Measurements from ENCODE around the gene STRBP. TPM values are rescaled to one million over a fixed set of nuclear protein-coding genes. Genes with fewer than 3 reads are reported as not detected.

Gene STRBP
- 53.8 TPM for polyA plus RNA-seq (2012; ENCODE audit: low read depth, missing spikeins)

DNA sequence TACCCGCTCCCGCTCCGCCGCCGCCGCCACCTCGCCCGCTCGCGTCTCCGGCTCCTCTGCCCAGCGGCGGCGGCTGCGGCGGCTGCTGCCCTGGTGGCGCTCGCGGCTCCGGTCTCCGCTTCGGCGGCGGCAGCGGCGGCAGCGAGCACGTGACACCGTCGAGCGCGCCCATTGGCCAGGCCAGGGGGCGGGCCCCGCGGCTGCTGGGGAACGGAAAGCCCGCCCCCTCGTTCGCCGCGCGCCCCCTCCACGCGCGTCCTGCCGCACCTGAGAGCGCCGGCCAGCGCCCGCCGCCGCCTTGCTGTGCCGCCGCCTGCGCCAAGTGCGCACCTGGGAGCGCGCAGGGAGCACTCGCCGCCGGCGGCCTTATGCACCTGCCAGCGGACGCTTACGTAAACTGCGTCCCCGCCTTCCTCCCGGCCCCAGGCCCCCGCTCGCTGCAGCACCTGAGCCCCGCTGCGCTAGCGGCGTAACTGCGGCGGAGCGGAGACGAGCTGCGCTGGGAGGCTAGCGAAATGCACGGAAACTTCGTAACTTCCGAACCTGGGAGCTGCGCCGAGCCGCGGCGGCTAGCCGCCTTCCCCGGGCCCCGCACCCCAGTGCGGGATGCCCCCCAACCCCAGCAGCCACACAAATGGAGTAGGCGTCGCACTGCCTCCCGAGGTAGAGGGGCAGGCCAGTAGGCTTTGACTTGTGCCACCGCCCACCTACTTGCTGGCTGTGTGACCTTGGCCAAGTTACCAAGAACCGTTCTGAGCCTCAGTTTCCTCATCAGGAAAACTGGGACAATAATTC is at the start of gene STRBP:
Gene STRBP, minus strand, starts transcription at position 122 of the 795 bp plus-strand sequence. CDS start 84,452 bp downstream, outside the sequence.
- DNase-seq (ENCODE audit: insufficient read length, low spot score) (peak; percentile 92), FAIRE-seq (peak; percentile 99)
- no peak for TF ChIP-seq PAX5 (IDR thresholded peaks at IDR 0.05; ENCODE audit: insufficient read depth, low read length, severe bottlenecking)
- TF ChIP-seq POU2F2 (IDR thresholded peaks at IDR 0.05; ENCODE audit: low read depth, low read length): no peak
- TF ChIP-seq TAF1 (IDR thresholded peaks at IDR 0.05; ENCODE audit: low read depth, low read length): no peak
- TF ChIP-seq POLR2A (IDR thresholded peaks at IDR 0.05; ENCODE audit: low read depth, low read length): no peak
- TF ChIP-seq POLR2AphosphoS5 (IDR thresholded peaks at IDR 0.05; ENCODE audit: low read depth, low read length): no peak
- TF ChIP-seq SPI1 (IDR thresholded peaks at IDR 0.05; ENCODE audit: low read depth, low read length): no peak

- DNase-seq (ENCODE audit: insufficient read length, low spot score) (no peak), FAIRE-seq (no peak)
- TF ChIP-seq POLR2A (IDR thresholded peaks at IDR 0.05; ENCODE audit: low read depth, low read length): no peak
- TF ChIP-seq POU2F2 (IDR thresholded peaks at IDR 0.05; ENCODE audit: low read depth, low read length): no peak
- 0 out of 2 replicates have a peak, but pooled peaks have one; percentile 11 for TF ChIP-seq SPI1 (IDR thresholded peaks at IDR 0.05; ENCODE audit: low read depth, low read length)
- TF ChIP-seq PAX5 (IDR thresholded peaks at IDR 0.05; ENCODE audit: insufficient read depth, low read length, severe bottlenecking): no peak
Measured at GRCh38 chr9:123316053-123316718, 47.8 kb upstream of the STRBP start.

- TF ChIP-seq PAX5 (IDR thresholded peaks at IDR 0.05; ENCODE audit: insufficient read depth, low read length, severe bottlenecking) (no peak), POU2F2 (IDR thresholded peaks at IDR 0.05; ENCODE audit: low read depth, low read length) (no peak), POLR2AphosphoS5 (IDR thresholded peaks at IDR 0.05; ENCODE audit: low read depth, low read length) (no peak), POLR2A (IDR thresholded peaks at IDR 0.05; ENCODE audit: low read depth, low read length) (no peak), SPI1 (IDR thresholded peaks at IDR 0.05; ENCODE audit: low read depth, low read length) (no peak), TAF1 (IDR thresholded peaks at IDR 0.05; ENCODE audit: low read depth, low read length) (no peak)
- DNase-seq (ENCODE audit: insufficient read length, low spot score) (no peak), FAIRE-seq (no peak)
Measured at GRCh38 chr9:123315635-123316034, 47.2 kb upstream of the STRBP start.

GRCh38 chr9:123314617-123315016 is 46.2 kb upstream of the STRBP start:
- DNase-seq (ENCODE audit: insufficient read length, low spot score) (no peak), FAIRE-seq (no peak)
- TF ChIP-seq POLR2A (IDR thresholded peaks at IDR 0.05; ENCODE audit: low read depth, low read length) (no peak), PAX5 (IDR thresholded peaks at IDR 0.05; ENCODE audit: insufficient read depth, low read length, severe bottlenecking) (no peak), SPI1 (IDR thresholded peaks at IDR 0.05; ENCODE audit: low read depth, low read length) (no peak), TAF1 (IDR thresholded peaks at IDR 0.05; ENCODE audit: low read depth, low read length) (no peak), POU2F2 (IDR thresholded peaks at IDR 0.05; ENCODE audit: low read depth, low read length) (no peak), POLR2AphosphoS5 (IDR thresholded peaks at IDR 0.05; ENCODE audit: low read depth, low read length) (no peak)

- no peak for DNase-seq (ENCODE audit: insufficient read length, low spot score)
- TF ChIP-seq TAF1 (IDR thresholded peaks at IDR 0.05; ENCODE audit: low read depth, low read length): no peak
- no peak for TF ChIP-seq POLR2A (IDR thresholded peaks at IDR 0.05; ENCODE audit: low read depth, low read length)
- no peak for TF ChIP-seq SPI1 (IDR thresholded peaks at IDR 0.05; ENCODE audit: low read depth, low read length)
- TF ChIP-seq POU2F2 (IDR thresholded peaks at IDR 0.05; ENCODE audit: low read depth, low read length): no peak
- no peak for FAIRE-seq
Measured at GRCh38 chr9:123312306-123312877, 44.0 kb upstream of the STRBP start.

DNA sequence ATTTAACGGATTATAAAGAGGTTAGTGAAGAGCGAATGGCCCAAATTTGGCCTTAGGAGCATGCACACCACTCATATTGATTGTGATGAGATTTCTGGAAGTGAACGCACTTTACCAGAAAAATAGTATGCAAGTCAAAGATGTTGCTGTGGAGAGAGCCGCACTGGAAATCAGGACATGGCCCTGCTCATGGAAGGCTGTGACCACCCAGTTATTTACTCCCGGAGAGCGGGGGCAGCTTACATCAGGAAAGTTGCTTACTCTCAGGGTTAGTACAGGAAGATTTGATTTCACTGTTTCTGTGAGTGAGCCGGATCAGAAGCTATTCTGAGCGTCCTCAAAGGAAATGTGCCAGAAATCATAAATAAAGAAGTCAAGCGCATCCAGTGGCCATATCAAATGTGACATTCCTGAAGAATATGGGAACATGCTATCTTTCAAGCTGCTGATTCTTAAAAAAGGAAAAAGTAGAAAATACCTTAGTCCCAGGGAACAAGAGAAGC is 42.9 kb upstream of the STRBP start:
- FAIRE-seq (no peak), DNase-seq (ENCODE audit: insufficient read length, low spot score) (no peak)
- TF ChIP-seq SPI1 (IDR thresholded peaks at IDR 0.05; ENCODE audit: low read depth, low read length): no peak

GRCh38 chr9:123310551-123311249 is 42.3 kb upstream of the STRBP start:
- no peak for FAIRE-seq
- no peak for TF ChIP-seq POLR2A (IDR thresholded peaks at IDR 0.05; ENCODE audit: low read depth, low read length)
- no peak for TF ChIP-seq POLR2AphosphoS5 (IDR thresholded peaks at IDR 0.05; ENCODE audit: low read depth, low read length)
- TF ChIP-seq TAF1 (IDR thresholded peaks at IDR 0.05; ENCODE audit: low read depth, low read length): no peak
- TF ChIP-seq PAX5 (IDR thresholded peaks at IDR 0.05; ENCODE audit: insufficient read depth, low read length, severe bottlenecking): no peak
- TF ChIP-seq SPI1 (IDR thresholded peaks at IDR 0.05; ENCODE audit: low read depth, low read length): no peak
- TF ChIP-seq POU2F2 (IDR thresholded peaks at IDR 0.05; ENCODE audit: low read depth, low read length): no peak
- DNase-seq (ENCODE audit: insufficient read length, low spot score): no peak

DNA sequence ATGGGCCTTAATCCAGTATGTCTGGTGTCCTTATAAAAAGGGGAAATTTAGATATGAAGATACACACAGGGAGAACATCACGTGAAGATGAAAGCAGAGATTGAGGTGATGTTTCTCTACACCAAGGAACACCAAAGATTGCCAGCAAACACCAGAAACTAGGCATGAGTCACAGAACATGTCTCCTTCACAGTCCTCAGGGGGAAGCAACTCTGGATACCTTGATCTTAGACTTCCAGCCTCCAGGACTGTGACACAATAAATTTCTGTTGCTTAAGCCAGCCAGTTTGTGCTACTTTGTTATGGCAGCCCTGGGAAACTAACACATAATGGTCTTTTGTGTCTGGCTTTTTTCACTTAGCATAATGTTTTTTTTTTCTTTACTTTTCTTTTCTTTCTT is 41.2 kb upstream of the STRBP start:
- TF ChIP-seq POU2F2 (IDR thresholded peaks at IDR 0.05; ENCODE audit: low read depth, low read length) (no peak), TAF1 (IDR thresholded peaks at IDR 0.05; ENCODE audit: low read depth, low read length) (no peak), POLR2A (IDR thresholded peaks at IDR 0.05; ENCODE audit: low read depth, low read length) (no peak), SPI1 (IDR thresholded peaks at IDR 0.05; ENCODE audit: low read depth, low read length) (no peak), PAX5 (IDR thresholded peaks at IDR 0.05; ENCODE audit: insufficient read depth, low read length, severe bottlenecking) (no peak), POLR2AphosphoS5 (IDR thresholded peaks at IDR 0.05; ENCODE audit: low read depth, low read length) (no peak)
- no peak for DNase-seq (ENCODE audit: insufficient read length, low spot score)
- no peak for FAIRE-seq

DNA sequence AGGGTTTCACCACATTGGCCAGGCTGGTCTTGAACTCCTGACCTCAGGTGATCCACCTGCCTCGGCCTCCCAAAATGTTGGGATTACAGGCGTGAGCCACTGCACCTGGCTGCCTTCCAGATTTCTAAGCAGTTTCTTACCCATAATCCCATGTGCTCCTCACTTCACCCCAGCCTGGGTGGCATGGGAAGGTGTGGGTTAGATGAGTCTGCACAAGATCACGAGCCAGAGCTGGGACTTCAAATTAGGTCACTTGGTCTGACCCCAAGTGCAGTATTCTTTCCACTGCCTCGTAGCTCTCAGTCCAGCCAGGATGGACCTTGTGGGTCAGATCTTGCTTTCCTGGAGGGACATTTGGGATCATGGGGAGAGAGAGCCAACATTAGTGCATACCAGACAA is 37.5 kb upstream of the STRBP start:
- TF ChIP-seq POU2F2 (IDR thresholded peaks at IDR 0.05; ENCODE audit: low read depth, low read length) (no peak), TAF1 (IDR thresholded peaks at IDR 0.05; ENCODE audit: low read depth, low read length) (no peak), POLR2A (IDR thresholded peaks at IDR 0.05; ENCODE audit: low read depth, low read length) (no peak), SPI1 (IDR thresholded peaks at IDR 0.05; ENCODE audit: low read depth, low read length) (no peak), PAX5 (IDR thresholded peaks at IDR 0.05; ENCODE audit: insufficient read depth, low read length, severe bottlenecking) (no peak), POLR2AphosphoS5 (IDR thresholded peaks at IDR 0.05; ENCODE audit: low read depth, low read length) (no peak)
- no peak for DNase-seq (ENCODE audit: insufficient read length, low spot score)
- no peak for FAIRE-seq
